ENCODE results near the gene CCDC188. TPM values are rescaled to one million over a fixed set of nuclear protein-coding genes. Genes with fewer than 3 reads are reported as not detected.

The CCDC188 gene
- total RNA-seq, 2 donors from 2014 or later: not detected

DNA sequence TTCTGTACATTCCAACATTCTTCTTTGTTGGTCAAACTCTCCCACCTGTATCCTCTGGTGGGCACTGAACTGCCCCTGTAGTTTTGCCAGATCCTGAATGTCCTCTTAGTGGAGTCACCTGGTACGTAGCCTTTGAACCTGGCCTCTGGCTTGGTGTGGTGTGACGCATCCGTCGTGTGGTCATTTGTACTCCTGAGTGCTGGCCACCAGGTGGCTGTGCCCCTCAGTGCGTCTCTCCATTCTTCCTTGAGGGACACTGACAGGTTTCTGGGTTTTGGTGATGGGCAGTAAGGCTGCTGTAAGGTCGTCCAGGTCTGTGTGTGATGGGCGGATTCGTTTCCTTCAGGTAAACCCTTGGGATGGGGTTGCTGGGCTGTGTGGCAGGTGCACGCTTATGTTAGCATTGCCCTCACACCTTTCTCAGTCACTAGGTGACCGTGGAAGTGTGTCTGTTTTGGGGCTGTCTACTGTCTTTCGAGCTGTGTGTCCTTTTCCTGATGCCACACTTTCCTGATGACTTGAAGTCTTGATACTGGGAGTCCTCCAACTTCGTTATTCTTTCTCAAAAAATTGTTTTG lies 48.6 kb downstream of the CCDC188 start:
- TF ChIP-seq, protein P1, sequence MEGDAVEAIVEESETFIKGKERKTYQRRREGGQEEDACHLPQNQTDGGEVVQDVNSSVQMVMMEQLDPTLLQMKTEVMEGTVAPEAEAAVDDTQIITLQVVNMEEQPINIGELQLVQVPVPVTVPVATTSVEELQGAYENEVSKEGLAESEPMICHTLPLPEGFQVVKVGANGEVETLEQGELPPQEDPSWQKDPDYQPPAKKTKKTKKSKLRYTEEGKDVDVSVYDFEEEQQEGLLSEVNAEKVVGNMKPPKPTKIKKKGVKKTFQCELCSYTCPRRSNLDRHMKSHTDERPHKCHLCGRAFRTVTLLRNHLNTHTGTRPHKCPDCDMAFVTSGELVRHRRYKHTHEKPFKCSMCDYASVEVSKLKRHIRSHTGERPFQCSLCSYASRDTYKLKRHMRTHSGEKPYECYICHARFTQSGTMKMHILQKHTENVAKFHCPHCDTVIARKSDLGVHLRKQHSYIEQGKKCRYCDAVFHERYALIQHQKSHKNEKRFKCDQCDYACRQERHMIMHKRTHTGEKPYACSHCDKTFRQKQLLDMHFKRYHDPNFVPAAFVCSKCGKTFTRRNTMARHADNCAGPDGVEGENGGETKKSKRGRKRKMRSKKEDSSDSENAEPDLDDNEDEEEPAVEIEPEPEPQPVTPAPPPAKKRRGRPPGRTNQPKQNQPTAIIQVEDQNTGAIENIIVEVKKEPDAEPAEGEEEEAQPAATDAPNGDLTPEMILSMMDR (IDR thresholded peaks at IDR 0.05): no peak
- Histone ChIP-seq H3K27ac (no peak overlapping the region), H3K27me3 (replicated peaks; ENCODE audit: insufficient read depth) (no peaks in the 10 kb centered on the region), H3K36me3 (peaks cover 45% of the 10 kb centered on the region), H3K4me3 (no peak overlapping the region), H3K4me1 (ENCODE audit: control insufficient read depth in 1 of 2, low read depth in 2 of 2) (no peaks in the 10 kb centered on the region), H3K9me3 (no peaks in the 10 kb centered on the region)
- no peak for DNase-seq (ENCODE audit: low spot score)
- no peak for ATAC-seq (ENCODE audit: insufficient number of reproducible peaks, low FRiP score, low read depth)

DNA sequence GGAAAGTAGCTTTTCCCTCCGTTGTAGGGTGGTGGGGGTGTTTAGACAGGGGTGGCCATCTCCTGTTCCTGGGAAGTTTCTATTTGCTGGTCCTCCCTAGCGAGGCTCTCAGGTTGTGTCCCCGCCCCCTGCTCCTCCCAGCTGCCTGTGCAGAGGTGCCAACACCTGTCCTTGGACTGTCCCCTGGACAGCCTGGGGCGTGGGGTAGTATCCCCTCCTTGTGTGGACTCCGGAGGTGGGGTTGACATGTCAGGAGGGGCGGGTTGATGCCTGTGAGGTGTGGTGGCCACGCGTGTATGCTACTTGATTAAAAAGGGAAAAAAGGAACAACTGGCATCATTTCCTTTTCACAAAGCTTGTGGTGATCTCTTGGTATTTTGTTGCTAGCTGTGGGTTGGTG lies 49.2 kb downstream of the CCDC188 start:
- TF ChIP-seq, protein P1 (IDR thresholded peaks at IDR 0.05): no peak
- DNase-seq (ENCODE audit: low spot score) (no peak), ATAC-seq (ENCODE audit: insufficient number of reproducible peaks, low FRiP score, low read depth) (no peak)
- peaks cover 39% of the 10 kb centered on the region for H3K36me3 ChIP-seq
- H3K27me3 ChIP-seq (replicated peaks; ENCODE audit: insufficient read depth): no peaks in the 10 kb centered on the region
- H3K9me3 ChIP-seq: no peaks in the 10 kb centered on the region
- no peaks in the 10 kb centered on the region for H3K4me1 ChIP-seq (ENCODE audit: control insufficient read depth in 1 of 2, low read depth in 2 of 2)
- no peak overlapping the region for H3K4me3 ChIP-seq
- H3K27ac ChIP-seq: no peak overlapping the region

DNA sequence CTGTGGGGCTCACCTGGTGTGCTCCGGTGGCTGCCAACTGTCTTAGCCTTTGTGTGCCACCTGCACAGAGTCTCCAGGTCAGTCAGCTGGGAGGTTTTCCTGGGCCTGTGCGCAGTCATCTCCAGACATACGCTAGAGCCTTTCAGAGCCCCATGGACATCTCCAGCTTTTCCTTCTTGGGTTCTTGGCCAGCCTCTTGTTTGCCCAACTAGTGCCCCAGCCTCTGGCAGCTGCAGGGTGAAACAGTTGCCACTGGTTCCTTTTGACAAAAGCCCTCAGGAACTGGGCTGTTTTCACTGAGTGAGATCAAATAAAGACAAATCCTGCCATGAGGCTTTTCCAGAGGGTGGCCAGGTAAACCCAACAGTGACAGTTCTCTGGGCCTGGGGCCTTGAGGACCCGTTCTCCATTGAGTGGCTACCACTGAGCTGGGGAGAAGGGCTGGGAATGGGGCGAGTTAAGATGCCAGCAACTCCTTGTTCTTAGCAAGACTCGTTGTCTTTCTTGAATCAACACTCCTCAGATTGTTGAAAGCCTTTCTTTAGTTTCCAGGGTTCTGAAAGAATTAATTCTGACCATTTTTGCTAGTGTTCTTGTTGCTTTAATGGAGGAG lies 51.6 kb downstream of the CCDC188 start:
- Histone ChIP-seq H3K4me3 (no peak overlapping the region), H3K27me3 (replicated peaks; ENCODE audit: insufficient read depth) (no peaks in the 10 kb centered on the region), H3K9me3 (no peaks in the 10 kb centered on the region), H3K27ac (no peak overlapping the region), H3K4me1 (ENCODE audit: control insufficient read depth in 1 of 2, low read depth in 2 of 2) (no peaks in the 10 kb centered on the region), H3K36me3 (peaks cover 41% of the 10 kb centered on the region)
- TF ChIP-seq, protein P1 (IDR thresholded peaks at IDR 0.05): no peak
- no peak for ATAC-seq (ENCODE audit: insufficient number of reproducible peaks, low FRiP score, low read depth)
- DNase-seq (ENCODE audit: low spot score): no peak

Other genes with a start within 250 kb of the CCDC188 start
- gene COMT, start 209.3 kb downstream of the CCDC188 start, total RNA-seq: 100 to 1,000 TPM; 230 to 300 TPM
- 10 to 100 TPM; 27.4 to 37.6 TPM for gene TXNRD2, start 209.2 kb downstream of the CCDC188 start, total RNA-seq
- gene ARVCF, start 134.2 kb downstream of the CCDC188 start, total RNA-seq: 100 to 1,000 TPM in 1 of 2 donors, 10 to 100 TPM in 1; 95.0 to 165 TPM
- gene TANGO2, start 129.9 kb downstream of the CCDC188 start, total RNA-seq: 100 to 1,000 TPM in 1 of 2 donors, 10 to 100 TPM in 1; 48.7 to 109 TPM
- gene DGCR8, start 70.8 kb downstream of the CCDC188 start, total RNA-seq: 10 to 100 TPM; 23.7 to 47.3 TPM
- 100 to 1,000 TPM; 130 to 140 TPM for gene RANBP1, start 35.0 kb downstream of the CCDC188 start, total RNA-seq
- gene TRMT2A, start 33.8 kb downstream of the CCDC188 start, total RNA-seq: 10 to 100 TPM; 61.8 to 94.8 TPM
- gene ZDHHC8, start 19.3 kb downstream of the CCDC188 start, total RNA-seq: 10 to 100 TPM; 14.8 to 49.8 TPM
- 1 to 10 TPM in 1 of 2 donors, not detected in 1; 7.4 TPM for gene RTN4R, start 117.3 kb upstream of the CCDC188 start, total RNA-seq
- gene DGCR6L, start 169.0 kb upstream of the CCDC188 start, total RNA-seq: 10 to 100 TPM; 28.8 to 69.3 TPM
- gene ZNF74, start 243.1 kb upstream of the CCDC188 start, total RNA-seq: 10 to 100 TPM in 1 of 2 donors, 1 to 10 TPM in 1; 8.5 to 13.8 TPM

All from thoracic aorta (tissue), 2 donors.